Vagina (tissue), 2 donors: ENCODE data around the gene CCNG2. TPM values are rescaled to one million over a fixed set of nuclear protein-coding genes. Genes with fewer than 3 reads are reported as not detected.

Experiments
- DNase-seq, 2 donors: peaks; one replicate each; pipeline ENCODE4 v3.0.0-alpha.2; 2017; ENCODE audit errors: extremely low spot score in 2 of 2
- H3K27ac ChIP-seq: fragments of 200-600 bp; sonication (generic); one replicate; pipeline ENCODE4 v1.5.1; 2019
- H3K27me3 ChIP-seq: fragments of 200-600 bp; sonication (generic); one replicate; pipeline ENCODE4 v1.5.1; 2019
- H3K36me3 ChIP-seq, 2 donors: fragments of 200-600 bp; sonication (generic); one replicate each; pipeline ENCODE4 v1.5.1; 2017 to 2019
- H3K4me1 ChIP-seq: fragments of 200-600 bp; sonication (generic); one replicate; pipeline ENCODE4 v1.5.1; 2019
- H3K4me3 ChIP-seq, 2 donors: fragments of 200-600 bp; sonication (generic); 1 replicate in 1 of 2; 2 replicates in 1 of 2; pipeline ENCODE4 v1.5.1; 2016 to 2019
- H3K9me3 ChIP-seq: fragments of 200-600 bp; sonication (generic); one replicate; pipeline ENCODE4 v1.5.1; 2019
- POLR2A ChIP-seq, 2 donors: fragments of 450-650 bp; IDR thresholded peaks; one replicate each; pipeline ENCODE4 v1.6.1; 2017; ENCODE audit warnings: antibody characterized with exemption in 2 of 2, mild to moderate bottlenecking in 2 of 2, moderate library complexity in 2 of 2
- POLR2AphosphoS5 ChIP-seq, 2 donors: sonication (generic); formaldehyde crosslinking; IDR thresholded peaks; one replicate each; pipeline ENCODE4 v1.9.0; 2017; ENCODE audit warnings: antibody characterized with exemption in 2 of 2, mild to moderate bottlenecking in 2 of 2, low read depth in 1 of 2; ENCODE audit not compliant: insufficient read depth in 1 of 2
- intact Hi-C: fragments of 100-400 bp; cut with DNase I; formaldehyde crosslinking; loops from one replicate; pipeline ENCODE4 v1.15.1; 2023
- total RNA-seq: library from RNA; depleted of rRNA; stranded (reverse); fragments of >200 nt; gene quantifications from one replicate; pipeline ENCODE4 v1.2.3, GENCODE V29; 2016
- TF ChIP-seq, protein P1 (sequence below), 3 experiments: fragments of 450-650 bp in 2 of 3; fragments of 200-600 bp in 1 of 3; sonication (generic) in 1 of 3; IDR thresholded peaks; one replicate each; pipeline ENCODE4 v1.5.1; 2017 to 2019; ENCODE audit warnings: antibody characterized with exemption in 3 of 3, mild to moderate bottlenecking in 2 of 3, moderate library complexity in 2 of 3

CCNG2 gene
- total RNA-seq, 1 donor from 2014 or later, result 31.4 TPM

DNA sequence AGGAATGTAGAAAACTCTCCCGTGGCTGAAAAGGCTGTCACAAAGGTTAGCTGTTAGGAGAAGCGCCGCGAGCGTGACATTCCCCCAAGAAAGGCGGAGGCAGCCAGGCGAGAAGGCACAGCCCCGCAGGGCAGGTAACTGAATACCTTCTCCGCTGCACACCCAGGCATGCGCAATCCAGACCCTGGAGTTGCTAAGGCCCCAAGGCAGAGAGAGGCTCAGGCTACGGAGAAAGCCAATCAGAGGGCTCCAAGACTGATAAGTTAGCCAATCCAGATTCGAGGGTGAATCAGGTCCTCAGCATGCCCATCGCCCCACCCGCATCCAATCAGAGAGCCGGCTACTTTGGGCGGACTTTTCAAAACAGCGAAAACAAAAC, 485 bp upstream of the CCNG2 start:
- Histone ChIP-seq H3K9me3 (no peaks in the 10 kb centered on the region), H3K36me3 (peaks cover 0 to 12% of the 10 kb centered on the region in 2 donors), H3K4me3 (peak overlapping the region; percentile 88 to 91), H3K27ac (peak overlapping the region; percentile 96), H3K27me3 (no peaks in the 10 kb centered on the region), H3K4me1 (peaks cover 28% of the 10 kb centered on the region)
- TF ChIP-seq POLR2A (IDR thresholded peaks at IDR 0.05) (no peak), POLR2AphosphoS5 (IDR thresholded peaks at IDR 0.05; ENCODE audit: insufficient read depth in 1 of 2, low read depth in 1 of 2) (peak in 1 of 2 donors; percentile 89)
- intact Hi-C loops, result loop anchor here (2.0 kb wide), 1 partner anchor 80 kb away; no protein-coding TSS in a partner anchor
- peak; percentile 99 for DNase-seq

DNA sequence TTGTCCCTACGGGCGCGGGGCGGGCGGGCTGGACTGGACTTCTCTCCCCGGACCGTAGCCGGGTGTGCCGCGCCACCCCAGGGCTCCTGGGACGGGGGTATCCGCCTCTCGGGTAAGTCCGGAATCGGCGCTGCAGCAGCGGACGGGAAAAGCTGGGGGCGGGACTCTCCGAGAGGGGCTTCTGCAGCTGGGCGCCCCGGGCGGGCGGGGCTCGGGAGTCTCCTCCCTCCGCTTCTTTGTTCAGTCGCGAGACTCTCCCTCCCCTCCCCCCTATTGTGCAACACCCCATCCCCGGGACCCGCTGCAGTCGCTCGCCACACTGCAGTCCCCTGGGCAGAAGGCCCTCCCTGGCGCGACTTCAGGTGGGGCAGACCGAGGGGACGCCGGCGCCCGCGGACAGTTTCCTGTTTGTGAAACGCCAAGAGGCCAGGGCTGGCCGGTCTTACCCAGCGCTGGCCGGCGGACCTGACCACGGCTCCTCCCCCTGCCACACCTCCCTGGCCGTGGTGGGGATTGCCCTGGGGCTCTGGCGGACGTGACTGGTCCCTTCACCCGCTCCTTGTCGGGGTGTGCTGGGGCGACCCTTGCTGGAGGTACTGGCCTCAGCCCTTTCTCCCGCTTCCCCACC, 966 bp downstream of the CCNG2 start:
- Histone ChIP-seq H3K27me3 (no peaks in the 10 kb centered on the region), H3K27ac (peak overlapping the region; percentile 96), H3K4me3 (peak overlapping the region; percentile 88 to 91), H3K4me1 (peaks cover 28% of the 10 kb centered on the region), H3K36me3 (peaks cover 0 to 25% of the 10 kb centered on the region in 2 donors), H3K9me3 (no peaks in the 10 kb centered on the region)
- DNase-seq, result peak in 1 of 2 donors; percentile 93
- TF ChIP-seq POLR2A (IDR thresholded peaks at IDR 0.05) (peak in 1 of 2 donors; percentile 19), POLR2AphosphoS5 (IDR thresholded peaks at IDR 0.05; ENCODE audit: insufficient read depth in 1 of 2, low read depth in 1 of 2) (peak; percentile 57 to 83)
- TF ChIP-seq, protein P1, sequence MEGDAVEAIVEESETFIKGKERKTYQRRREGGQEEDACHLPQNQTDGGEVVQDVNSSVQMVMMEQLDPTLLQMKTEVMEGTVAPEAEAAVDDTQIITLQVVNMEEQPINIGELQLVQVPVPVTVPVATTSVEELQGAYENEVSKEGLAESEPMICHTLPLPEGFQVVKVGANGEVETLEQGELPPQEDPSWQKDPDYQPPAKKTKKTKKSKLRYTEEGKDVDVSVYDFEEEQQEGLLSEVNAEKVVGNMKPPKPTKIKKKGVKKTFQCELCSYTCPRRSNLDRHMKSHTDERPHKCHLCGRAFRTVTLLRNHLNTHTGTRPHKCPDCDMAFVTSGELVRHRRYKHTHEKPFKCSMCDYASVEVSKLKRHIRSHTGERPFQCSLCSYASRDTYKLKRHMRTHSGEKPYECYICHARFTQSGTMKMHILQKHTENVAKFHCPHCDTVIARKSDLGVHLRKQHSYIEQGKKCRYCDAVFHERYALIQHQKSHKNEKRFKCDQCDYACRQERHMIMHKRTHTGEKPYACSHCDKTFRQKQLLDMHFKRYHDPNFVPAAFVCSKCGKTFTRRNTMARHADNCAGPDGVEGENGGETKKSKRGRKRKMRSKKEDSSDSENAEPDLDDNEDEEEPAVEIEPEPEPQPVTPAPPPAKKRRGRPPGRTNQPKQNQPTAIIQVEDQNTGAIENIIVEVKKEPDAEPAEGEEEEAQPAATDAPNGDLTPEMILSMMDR (IDR thresholded peaks at IDR 0.05), result no peak
- intact Hi-C loops, result loop anchor here (2.0 kb wide), 1 partner anchor 81 kb away; no protein-coding TSS in a partner anchor

DNA sequence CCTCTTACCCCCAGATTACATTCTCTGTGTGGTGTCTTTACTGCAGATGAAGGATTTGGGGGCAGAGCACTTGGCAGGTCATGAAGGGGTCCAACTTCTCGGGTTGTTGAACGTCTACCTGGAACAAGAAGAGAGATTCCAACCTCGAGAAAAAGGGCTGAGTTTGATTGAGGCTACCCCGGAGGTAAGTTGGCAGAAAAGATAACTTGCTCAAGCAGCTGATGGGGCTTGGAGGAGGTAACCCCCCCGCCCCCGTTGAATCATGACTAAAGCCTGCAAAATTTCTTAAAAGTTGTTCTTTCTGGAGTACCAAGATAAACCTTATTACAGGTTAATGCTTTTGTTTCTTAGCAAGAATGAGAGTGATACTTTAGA, 1.5 kb downstream of the CCNG2 start:
- Histone ChIP-seq H3K27me3 (no peaks in the 10 kb centered on the region), H3K4me1 (peaks cover 28% of the 10 kb centered on the region), H3K36me3 (peaks cover 0 to 30% of the 10 kb centered on the region in 2 donors), H3K4me3 (peak overlapping the region; percentile 88 to 91), H3K27ac (peak overlapping the region; percentile 96), H3K9me3 (no peaks in the 10 kb centered on the region)
- no peak for TF ChIP-seq POLR2A (IDR thresholded peaks at IDR 0.05)
- no peak for TF ChIP-seq POLR2AphosphoS5 (IDR thresholded peaks at IDR 0.05; ENCODE audit: insufficient read depth in 1 of 2, low read depth in 1 of 2)
- TF ChIP-seq, protein P1 (IDR thresholded peaks at IDR 0.05), result no peak
- intact Hi-C loops, result no loop called here
- DNase-seq, result no peak

DNA sequence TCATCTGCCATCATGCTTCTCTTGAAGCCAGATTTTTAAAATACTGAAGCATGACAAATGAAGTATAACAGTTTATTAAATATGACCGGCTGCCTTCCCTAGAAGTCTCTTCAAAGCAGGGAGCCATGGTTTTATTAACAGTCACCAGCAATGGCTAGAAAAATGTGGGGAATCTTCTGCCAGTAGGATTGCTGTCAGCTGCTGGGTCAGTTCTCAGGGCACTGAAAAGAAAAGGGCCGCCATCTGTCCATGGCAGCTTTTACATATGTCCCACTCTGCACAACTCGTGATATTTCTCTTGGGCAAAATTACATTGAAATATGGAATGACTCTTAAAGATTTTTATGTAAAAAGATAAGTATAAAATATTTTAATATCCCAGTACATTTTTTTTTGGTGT, 2.8 kb downstream of the CCNG2 start:
- peaks cover 28% of the 10 kb centered on the region for H3K4me1 ChIP-seq

DNA sequence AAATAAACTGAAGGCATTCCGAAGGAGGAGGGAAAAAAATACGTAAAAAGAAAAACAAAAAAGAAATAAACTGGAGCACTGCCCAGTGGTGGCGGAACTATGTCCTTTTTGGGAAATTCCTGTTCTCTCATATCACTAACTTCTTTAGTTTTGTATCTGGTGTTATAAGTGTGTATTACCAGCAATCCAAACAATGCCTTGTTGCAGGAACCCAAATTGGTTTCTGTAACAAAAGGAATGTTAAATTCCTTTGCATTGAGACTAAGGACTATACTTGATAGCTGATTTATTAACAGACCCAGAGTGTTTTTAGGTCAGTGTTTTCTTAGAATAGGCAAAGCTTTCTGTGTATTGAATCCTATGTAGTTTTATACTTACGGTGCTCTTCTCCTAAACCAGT, 6.6 kb downstream of the CCNG2 start:
- H3K4me1 ChIP-seq, result peaks cover 17% of the 10 kb centered on the region
- intact Hi-C loops, result no loop called here
- TF ChIP-seq POLR2AphosphoS5 (IDR thresholded peaks at IDR 0.05; ENCODE audit: insufficient read depth in 1 of 2, low read depth in 1 of 2) (no peak), POLR2A (IDR thresholded peaks at IDR 0.05) (no peak)
- TF ChIP-seq, protein P1 (IDR thresholded peaks at IDR 0.05), result no peak
- no peak overlapping the region for H3K4me3 ChIP-seq
- no peaks in the 10 kb centered on the region for H3K9me3 ChIP-seq
- DNase-seq, result no peak
- no peak overlapping the region for H3K27ac ChIP-seq
- peaks cover 0 to 77% of the 10 kb centered on the region in 2 donors for H3K36me3 ChIP-seq
- no peaks in the 10 kb centered on the region for H3K27me3 ChIP-seq

More for the DNA sequence above, 2.8 kb downstream of the CCNG2 start:
- intact Hi-C loops, result no loop called here
- no peaks in the 10 kb centered on the region for H3K27me3 ChIP-seq
- H3K27ac ChIP-seq, result no peak overlapping the region
- TF ChIP-seq, protein P1 (IDR thresholded peaks at IDR 0.05), result no peak
- TF ChIP-seq POLR2A (IDR thresholded peaks at IDR 0.05) (no peak), POLR2AphosphoS5 (IDR thresholded peaks at IDR 0.05; ENCODE audit: insufficient read depth in 1 of 2, low read depth in 1 of 2) (no peak)
- H3K4me3 ChIP-seq, result peak overlapping the region in 1 of 2 donors; percentile 88
- peaks cover 0 to 44% of the 10 kb centered on the region in 2 donors for H3K36me3 ChIP-seq
- DNase-seq, result no peak
- H3K9me3 ChIP-seq, result no peaks in the 10 kb centered on the region
